ENCODE measurements around the gene MVB12A. TPM values are rescaled to one million over a fixed set of nuclear protein-coding genes. Genes with fewer than 3 reads are reported as not detected.

The MVB12A gene
- total RNA-seq, 1 donor from 2014 or later: 33.2 TPM

- Histone ChIP-seq H4K20me1 (ENCODE audit: low read depth) (no peaks in the 10 kb centered on the region), H3K27me3 (no peaks in the 10 kb centered on the region), H3K4me2 (no peak overlapping the region), H3K36me3 (no peaks in the 10 kb centered on the region), H3K79me2 (ENCODE audit: low read depth) (no peaks in the 10 kb centered on the region), H3K9ac (no peak overlapping the region), H3K4me1 (peaks cover 3% of the 10 kb centered on the region), H3K9me3 (ENCODE audit: low read depth) (no peaks in the 10 kb centered on the region), H2AFZ (replicated peaks) (no peak overlapping the region), H3K4me3 (no peak overlapping the region), H3K27ac (no peak overlapping the region), H3F3A (ENCODE audit: low read depth) (peaks cover 9% of the 10 kb centered on the region)
- Mint-ChIP-seq H3K4me1 (peaks cover 17% of the 10 kb centered on the region), H3K27me3 (ENCODE audit: insufficient read depth, low read depth) (no peaks in the 10 kb centered on the region), H3K4me3 (no peak overlapping the region), H3K27ac (no peak overlapping the region), H3K9me3 (peaks cover 7% of the 10 kb centered on the region), H3K36me3 (no peaks in the 10 kb centered on the region)
- peak; percentile 75 for DNase-seq (ENCODE audit: low spot score)
- TF ChIP-seq EZH2phosphoT487 (IDR thresholded peaks at IDR 0.05) (no peak), CTCF (IDR thresholded peaks at IDR 0.05) (no peak), EZH2 (IDR thresholded peaks at IDR 0.05) (no peak)
Measured at GRCh38 chr19:17379221-17379631, 40.6 kb upstream of the MVB12A start.

- H3F3A ChIP-seq (ENCODE audit: low read depth): peaks cover 9% of the 10 kb centered on the region
- no peaks in the 10 kb centered on the region for H3K27me3 ChIP-seq
- H3K79me2 ChIP-seq (ENCODE audit: low read depth): no peaks in the 10 kb centered on the region
- no peaks in the 10 kb centered on the region for H3K36me3 ChIP-seq
- Mint-ChIP-seq H3K4me3 (no peak overlapping the region), H3K9me3 (peaks cover 7% of the 10 kb centered on the region), H3K36me3 (no peaks in the 10 kb centered on the region), H3K27ac (no peak overlapping the region), H3K4me1 (peaks cover 17% of the 10 kb centered on the region), H3K27me3 (ENCODE audit: insufficient read depth, low read depth) (peaks cover 3% of the 10 kb centered on the region)
- no peaks in the 10 kb centered on the region for H4K20me1 ChIP-seq (ENCODE audit: low read depth)
- no peaks in the 10 kb centered on the region for H3K9me3 ChIP-seq (ENCODE audit: low read depth)
- H3K4me1 ChIP-seq: peaks cover 3% of the 10 kb centered on the region
- no peak overlapping the region for H3K4me3 ChIP-seq
- TF ChIP-seq CTCF (IDR thresholded peaks at IDR 0.05) (no peak), EZH2phosphoT487 (IDR thresholded peaks at IDR 0.05) (no peak), EZH2 (IDR thresholded peaks at IDR 0.05) (no peak)
- no peak overlapping the region for H3K27ac ChIP-seq
- H3K4me2 ChIP-seq: no peak overlapping the region
- no peak overlapping the region for H2AFZ ChIP-seq (replicated peaks)
- H3K9ac ChIP-seq: no peak overlapping the region
- DNase-seq (ENCODE audit: low spot score): no peak
Measured at GRCh38 chr19:17380426-17381138, 39.3 kb upstream of the MVB12A start.

- Histone ChIP-seq H3K27me3 (peaks cover 14% of the 10 kb centered on the region), H3K36me3 (no peaks in the 10 kb centered on the region), H3K4me1 (no peaks in the 10 kb centered on the region), H4K20me1 (ENCODE audit: low read depth) (no peaks in the 10 kb centered on the region), H3K27ac (no peak overlapping the region), H3K9ac (no peak overlapping the region), H3F3A (ENCODE audit: low read depth) (peaks cover 21% of the 10 kb centered on the region), H3K4me2 (no peak overlapping the region), H3K4me3 (no peak overlapping the region), H2AFZ (replicated peaks) (peak overlapping the region; percentile 8), H3K9me3 (ENCODE audit: low read depth) (peaks cover 4% of the 10 kb centered on the region), H3K79me2 (ENCODE audit: low read depth) (no peaks in the 10 kb centered on the region)
- peaks cover 9% of the 10 kb centered on the region for H3K4me1 Mint-ChIP-seq
- peak; percentile 85 for DNase-seq (ENCODE audit: low spot score)
- TF ChIP-seq EZH2phosphoT487 (IDR thresholded peaks at IDR 0.05): no peak
- TF ChIP-seq EZH2 (IDR thresholded peaks at IDR 0.05): no peak
- TF ChIP-seq CTCF (IDR thresholded peaks at IDR 0.05): peak; percentile 89
- no peak overlapping the region for H3K4me3 Mint-ChIP-seq
- no peaks in the 10 kb centered on the region for H3K36me3 Mint-ChIP-seq
- H3K9me3 Mint-ChIP-seq: peaks cover 9% of the 10 kb centered on the region
- H3K27ac Mint-ChIP-seq: peak overlapping the region; percentile 21
- H3K27me3 Mint-ChIP-seq (ENCODE audit: insufficient read depth, low read depth): peaks cover 18% of the 10 kb centered on the region
Measured at GRCh38 chr19:17385878-17386611, 33.8 kb upstream of the MVB12A start.
